ENCODE measurements around the gene PACRG.

Gene PACRG

GRCh38 chr6:163241683-163242082 is 513.9 kb downstream of the PACRG start:
- no peak for DNase-seq (ENCODE audit: low read depth)

- no peak for DNase-seq (ENCODE audit: low read depth)
Observed at GRCh38 chr6:163243083-163243482, 515.3 kb downstream of the PACRG start.

- DNase-seq (ENCODE audit: low read depth), result no peak
Observed at GRCh38 chr6:163243692-163244589, 516.2 kb downstream of the PACRG start.

DNA sequence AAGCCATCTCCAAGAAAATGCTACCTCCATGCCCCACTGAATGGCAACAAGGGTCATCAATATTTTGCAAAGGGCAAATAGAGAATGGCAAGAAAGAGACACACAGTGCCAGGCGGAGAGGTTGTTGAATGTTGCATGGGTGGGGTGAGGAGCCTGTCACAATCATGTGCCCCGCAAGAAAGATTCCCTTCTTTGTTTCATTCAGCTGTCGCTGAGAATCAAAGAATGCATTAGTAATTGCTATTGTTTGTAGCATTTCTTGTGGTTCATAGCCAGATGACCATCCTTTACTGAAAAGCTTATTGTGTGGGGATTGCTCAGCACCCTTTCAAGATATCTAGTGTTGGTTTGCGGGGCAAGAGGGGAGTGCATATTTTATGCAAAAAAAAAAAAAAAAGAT is 520.3 kb downstream of the PACRG start:
- DNase-seq (ENCODE audit: low read depth), result no peak

DNA sequence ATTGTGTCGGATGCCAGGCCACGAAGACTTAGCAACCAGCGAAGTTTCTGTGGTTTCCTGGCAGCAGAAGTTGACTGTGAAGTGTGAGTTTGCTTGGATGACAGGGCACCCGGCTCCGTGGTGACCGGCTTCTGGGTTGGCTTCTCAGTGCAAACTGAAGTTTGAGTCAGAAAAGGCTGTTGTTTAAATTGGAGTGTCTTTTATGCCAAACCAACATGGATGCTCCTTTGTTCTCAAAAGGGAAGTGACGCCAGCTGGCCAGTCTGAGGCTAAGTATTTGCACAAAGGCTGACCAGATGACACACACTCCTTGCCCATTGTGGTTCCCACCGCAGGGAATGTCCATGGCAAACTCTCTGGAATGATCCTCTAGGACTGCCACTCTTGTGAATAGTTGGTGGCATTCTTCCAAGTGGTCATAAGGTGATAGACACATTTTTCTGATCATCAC is 521.9 kb downstream of the PACRG start:
- DNase-seq (ENCODE audit: low read depth), result no peak

DNA sequence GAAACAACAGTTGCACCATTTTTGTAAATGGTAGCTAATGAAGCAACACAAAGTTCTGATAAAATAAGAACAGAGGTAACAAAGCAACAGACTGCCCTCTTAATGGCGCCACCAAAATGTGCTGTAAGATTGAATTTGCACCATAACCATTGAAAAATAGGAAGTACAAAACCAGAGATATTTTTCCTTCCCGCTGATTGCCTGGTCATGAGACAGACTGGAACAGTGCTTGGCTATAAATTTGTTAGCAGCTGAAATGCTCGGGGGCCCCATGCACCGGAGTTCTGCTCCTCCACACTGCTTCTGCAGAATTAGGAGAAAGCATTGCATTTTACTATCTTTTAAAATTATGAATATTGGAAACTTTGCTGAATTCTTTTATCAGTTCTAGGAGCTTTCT is 522.3 kb downstream of the PACRG start:
- no peak for DNase-seq (ENCODE audit: low read depth)

DNA sequence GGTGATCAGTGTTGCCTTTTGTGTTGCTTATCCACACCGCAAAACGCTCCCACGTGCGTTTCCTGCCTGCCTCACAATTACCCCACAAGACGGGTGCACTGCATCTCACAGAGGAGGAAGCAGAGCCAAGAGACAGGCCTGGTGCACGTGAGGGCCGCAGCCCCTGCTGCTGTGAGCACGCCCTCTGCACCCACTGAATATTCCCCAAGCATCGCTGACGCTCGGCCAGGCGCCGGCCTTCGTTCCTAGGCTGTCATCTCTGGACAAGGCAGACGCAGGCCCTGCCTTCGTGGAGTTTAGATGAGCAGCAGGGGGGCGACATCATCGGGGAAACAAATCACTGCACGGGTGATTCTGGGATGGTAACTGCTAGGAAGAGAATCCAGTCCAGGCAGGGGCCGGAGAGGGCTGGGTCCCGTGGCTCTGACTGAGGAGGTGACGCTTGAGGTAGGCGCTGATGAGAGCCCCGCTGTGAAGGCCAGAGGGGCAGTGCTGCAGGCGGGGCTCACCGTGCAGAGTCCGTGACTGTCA is 524.4 kb downstream of the PACRG start:
- no peak for DNase-seq (ENCODE audit: low read depth)

DNA sequence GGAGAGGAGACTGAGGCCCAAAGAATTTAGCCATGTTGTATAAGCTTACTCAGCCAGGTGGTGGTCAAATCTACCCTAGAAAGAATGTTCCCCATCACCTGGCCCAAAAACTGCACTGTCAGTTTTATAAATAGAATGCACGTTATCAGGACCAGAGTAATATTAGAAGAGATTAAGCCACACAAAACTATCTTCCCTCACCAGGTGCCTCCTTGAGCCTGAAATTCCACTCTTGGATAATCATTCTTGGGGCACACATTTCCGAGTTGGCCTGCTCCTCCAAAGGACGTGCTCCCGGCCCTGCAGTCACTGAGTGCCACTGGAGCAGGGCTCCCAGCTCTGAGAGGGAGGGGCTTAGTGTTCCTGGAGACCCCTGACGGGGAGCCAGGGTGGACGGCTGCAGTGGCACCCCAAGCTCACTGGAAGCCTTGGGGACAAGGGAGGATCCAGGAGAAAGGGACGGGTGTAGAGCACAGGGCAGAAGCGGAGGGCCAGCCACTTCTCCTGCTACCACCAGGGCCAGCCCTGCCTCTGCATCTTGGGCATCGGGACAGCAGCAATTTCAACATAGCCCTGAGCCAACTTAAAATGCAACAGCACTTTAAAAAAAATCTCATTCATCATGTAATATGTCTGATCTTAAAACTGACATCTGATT is 525.9 kb downstream of the PACRG start:
- no peak for DNase-seq (ENCODE audit: low read depth)

DNA sequence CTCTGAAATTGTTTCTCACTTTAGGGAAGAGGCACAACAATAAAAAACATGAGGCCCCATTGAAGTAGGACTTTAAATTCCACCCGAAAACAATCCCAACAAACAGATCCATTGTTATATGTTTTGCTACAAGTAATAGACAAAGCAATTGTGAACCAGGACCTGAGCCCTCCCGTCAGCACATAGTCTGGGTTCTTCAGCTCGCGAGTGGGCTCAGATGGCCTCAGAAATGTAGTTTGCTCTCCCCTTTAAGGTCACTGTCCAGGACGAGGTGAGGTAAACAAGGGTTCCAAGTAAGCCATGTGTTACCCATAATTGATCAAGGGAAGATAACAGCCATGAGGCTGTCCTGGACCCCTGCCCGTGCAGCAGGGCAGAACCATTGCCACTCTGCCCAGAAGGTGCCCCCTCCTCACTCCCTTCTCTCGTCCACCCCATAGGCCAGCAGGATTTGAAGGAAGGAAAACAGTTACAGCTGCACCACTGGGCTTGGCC is 526.6 kb downstream of the PACRG start:
- DNase-seq (ENCODE audit: low read depth), result no peak

DNA sequence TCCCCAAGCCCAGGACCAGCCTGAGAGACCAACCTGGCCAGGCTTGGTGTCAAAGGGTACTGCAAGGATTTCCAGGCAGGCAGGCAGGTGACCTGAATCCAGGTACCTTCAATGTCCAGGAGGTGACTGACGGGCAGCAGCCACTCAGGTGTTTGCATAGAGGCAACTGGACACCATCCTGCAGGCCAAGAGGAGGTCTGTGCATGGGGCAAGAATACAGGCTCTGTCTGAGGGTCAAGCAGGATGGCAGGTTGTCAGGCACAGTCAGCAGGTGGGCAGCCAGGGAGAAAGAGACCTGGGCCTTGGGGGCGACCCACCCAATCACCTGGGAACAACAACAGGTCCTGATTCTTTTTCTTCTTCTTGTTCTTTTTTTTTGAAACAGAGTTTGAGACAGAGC is 527.5 kb downstream of the PACRG start:
- no peak for DNase-seq (ENCODE audit: low read depth)

DNA sequence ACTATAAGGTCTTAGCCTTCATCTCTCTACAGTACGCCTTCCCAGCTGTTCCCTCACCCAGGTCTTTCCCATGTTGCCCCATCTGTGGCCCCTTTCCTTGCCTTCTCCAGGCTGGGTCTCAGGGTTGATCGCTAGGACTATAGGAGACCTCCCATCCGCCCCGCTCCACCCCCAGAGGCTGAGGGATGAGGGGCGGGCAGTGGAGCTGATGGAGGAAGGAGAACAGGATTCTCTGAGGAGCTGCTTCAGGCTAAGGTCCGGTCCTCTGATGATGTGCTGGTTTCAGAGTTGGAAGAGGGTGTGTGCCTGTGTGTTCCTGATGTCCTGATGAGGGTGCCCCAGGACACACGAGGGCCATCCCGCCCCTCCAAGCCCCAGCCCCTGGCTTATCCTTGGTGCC is 531.9 kb downstream of the PACRG start:
- no peak for DNase-seq (ENCODE audit: low read depth)

- no peak for DNase-seq (ENCODE audit: low read depth)
Observed at GRCh38 chr6:163260111-163260895, 532.5 kb downstream of the PACRG start.

DNA sequence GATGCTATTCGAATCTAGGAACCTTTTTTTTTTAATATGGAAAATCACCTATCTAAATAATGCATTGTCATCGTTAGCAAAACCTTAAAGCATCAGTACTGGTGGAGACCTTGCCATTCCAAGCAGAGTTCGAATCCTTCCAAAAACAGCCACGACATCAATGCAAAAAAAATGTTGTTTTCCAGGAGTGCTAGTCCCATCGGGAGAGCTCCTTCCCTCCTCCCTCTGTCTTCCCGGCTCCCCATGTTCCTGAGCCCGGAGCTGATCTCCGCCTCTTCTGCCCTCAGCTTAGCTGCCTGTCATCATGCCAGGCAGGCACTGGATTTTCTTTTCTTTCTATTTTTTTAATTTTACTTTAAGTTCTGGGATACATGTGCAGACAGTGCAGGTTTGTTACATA is 533.1 kb downstream of the PACRG start:
- DNase-seq (ENCODE audit: low read depth), result no peak

- no peak for DNase-seq (ENCODE audit: low read depth)
Observed at GRCh38 chr6:163261361-163261760, 533.6 kb downstream of the PACRG start.

DNA sequence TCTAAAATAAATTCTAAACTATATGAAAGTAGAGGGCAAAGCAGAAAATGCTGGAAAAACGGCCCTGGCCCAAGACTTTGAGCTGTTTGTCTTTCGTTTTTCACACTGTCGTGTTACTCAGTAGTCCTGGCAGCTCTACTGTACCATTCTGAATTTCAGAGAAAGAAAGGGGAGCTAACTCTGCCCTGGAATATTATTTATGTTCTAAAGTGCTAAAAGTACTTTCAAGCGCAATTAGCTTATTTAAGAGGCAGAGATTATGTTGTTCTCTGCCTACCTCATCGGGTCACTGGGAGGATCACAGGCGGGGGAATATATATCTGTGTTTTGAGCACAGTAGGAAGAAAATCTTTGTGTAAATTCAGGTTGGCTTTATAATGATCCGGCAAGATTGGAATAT is 534.3 kb downstream of the PACRG start:
- DNase-seq (ENCODE audit: low read depth), result no peak

DNA sequence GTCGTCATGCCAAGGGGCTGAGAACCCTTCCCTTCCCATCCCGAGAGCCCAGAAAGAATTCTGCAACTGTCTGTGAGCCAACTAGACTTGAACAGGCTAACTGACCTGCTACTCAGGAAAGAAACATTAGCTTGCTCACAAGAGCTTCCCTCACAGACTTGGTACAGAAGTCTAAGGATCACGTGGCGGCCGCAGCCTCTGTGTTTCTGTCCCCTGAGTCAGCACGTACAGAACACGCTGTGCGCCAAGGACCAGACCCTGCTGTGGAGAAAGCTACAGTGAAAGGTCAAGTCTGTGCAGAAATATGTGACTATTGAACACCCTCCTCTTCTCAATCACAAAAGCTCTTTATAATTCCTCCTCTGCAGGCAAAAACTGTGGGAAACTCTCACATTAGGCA is 535.4 kb downstream of the PACRG start:
- no peak for DNase-seq (ENCODE audit: low read depth)

DNA sequence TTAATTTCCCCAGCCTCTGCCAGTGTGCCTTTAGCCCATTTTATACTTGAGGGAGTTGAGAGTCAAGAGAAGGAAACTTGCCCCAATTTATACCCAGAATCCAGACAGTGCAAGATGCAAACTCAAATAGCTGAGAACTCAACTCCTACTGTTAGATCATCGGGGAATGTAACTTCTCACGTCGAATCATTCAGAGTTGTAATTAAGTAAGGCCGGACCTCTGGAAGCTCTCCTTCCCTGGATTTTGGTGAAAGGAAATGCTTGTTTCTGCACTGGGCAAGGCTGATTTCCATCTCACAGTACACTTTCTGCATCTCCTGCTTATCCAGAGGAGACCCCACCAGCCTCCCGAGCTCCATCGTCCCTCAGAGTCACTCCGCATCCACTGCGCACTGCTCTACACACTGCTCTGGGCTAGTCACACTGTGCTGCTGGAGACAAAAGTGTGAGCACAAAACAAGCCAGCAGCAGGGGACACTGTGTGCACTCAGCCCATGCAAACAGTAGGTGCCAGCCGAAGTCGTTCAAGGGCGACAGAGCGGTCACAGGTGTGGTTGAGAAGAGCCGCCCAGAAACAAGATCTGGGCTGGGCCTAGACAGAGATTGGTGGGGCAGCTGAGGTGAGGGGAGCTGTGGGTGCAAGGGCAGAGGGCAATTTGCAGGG is 536.4 kb downstream of the PACRG start:
- no peak for DNase-seq (ENCODE audit: low read depth)

DNA sequence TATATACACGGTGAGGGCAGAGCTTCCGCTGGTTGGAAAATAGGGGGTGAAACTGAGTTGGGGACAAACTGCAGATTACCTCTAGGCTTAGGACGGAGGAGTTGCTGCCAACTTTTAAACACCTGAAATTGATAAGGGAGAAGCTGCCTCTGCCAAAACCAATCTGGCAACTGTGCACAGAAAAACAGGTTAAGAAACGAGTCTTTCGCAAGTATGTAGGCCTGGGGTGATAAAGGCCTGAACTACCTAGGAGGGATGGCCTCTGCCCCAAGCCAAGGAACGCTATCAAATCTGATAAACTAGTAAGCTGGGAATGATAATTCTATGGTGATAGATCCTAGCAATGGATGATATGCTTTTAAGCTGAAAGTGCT is 536.9 kb downstream of the PACRG start:
- no peak for DNase-seq (ENCODE audit: low read depth)

DNA sequence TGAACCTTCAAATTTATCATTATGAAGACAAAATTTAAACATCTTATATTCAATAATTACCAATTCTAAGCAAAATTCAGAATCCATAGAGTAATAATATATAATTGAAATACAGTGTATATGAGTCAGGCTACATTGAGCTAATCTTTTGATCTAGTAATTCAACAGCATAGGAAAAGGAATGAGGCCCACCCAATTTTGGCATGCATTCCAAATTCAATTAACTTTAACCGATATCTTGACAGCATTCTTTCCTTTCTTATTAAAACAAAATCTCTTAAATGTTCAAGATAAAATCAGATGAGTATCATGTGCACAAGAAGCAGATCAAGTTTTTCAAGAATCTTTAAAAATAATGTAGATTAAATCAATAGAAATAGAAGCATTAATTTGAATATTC is 553.9 kb downstream of the PACRG start:
- DNase-seq (ENCODE audit: low read depth), result no peak

GRCh38 chr6:163282672-163283071 is 554.9 kb downstream of the PACRG start:
- no peak for DNase-seq (ENCODE audit: low read depth)

DNA sequence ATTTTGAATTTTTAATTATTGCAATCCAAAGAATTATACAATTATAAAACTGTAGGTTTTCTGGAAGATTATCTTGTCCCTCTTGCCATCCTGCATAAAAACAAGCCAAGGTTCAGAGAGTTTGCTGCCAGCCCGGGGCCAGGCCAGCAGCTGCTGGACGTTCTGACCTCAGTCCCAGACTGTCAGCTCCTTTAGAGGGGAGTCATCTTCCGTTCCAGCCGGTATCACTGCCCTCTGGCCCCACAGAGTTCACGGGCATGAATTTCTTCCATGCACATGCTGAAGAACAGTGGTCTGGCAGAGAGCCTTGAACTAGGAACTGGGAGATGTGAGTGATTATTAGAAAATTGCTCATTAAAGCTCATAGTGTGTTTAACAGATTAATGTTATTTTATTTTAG is 556.4 kb downstream of the PACRG start:
- no peak for DNase-seq (ENCODE audit: low read depth)

GRCh38 chr6:163285691-163286090 is 557.9 kb downstream of the PACRG start:
- DNase-seq (ENCODE audit: low read depth), result no peak
